ENCODE data around the gene MYLK2.

MYLK2 gene

DNA sequence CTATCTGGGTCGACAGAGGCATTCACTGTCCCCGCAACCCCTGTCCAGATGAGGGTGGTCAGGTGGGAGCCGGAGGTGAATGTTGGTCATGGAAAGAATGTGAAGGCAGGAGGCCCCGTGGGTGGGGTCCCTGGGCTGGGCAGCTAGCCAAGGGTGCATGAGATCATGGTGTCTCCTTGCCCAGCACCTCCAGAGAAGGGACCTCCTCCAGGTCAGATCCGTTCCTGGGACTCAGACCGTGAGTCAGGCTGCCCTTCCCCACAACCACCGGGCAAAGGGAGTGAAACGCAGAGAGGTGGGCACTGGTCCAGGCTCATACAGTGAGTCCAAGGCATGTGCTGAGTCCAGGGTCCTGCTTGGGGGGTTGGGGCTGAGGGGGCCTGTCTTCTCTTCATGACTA lies 22.8 kb downstream of the MYLK2 start:
- Histone ChIP-seq H3K9me3 (no peaks in the 10 kb centered on the region), H3K4me3 (peak overlapping the region; percentile 62 to 73), H3K27ac (peak overlapping the region; percentile 89 to 92), H3K36me3 (no peaks in the 10 kb centered on the region), H3K27me3 (no peaks in the 10 kb centered on the region), H3K4me1 (peaks cover 0 to 88% (median 80%) of the 10 kb centered on the region in 4 donors)
- intact Hi-C loops (cut with DNase I; ENCODE audit: low total_unique reads) = no loop called here
- peak; percentile 54 to 92 for DNase-seq
- TF ChIP-seq, protein P1, sequence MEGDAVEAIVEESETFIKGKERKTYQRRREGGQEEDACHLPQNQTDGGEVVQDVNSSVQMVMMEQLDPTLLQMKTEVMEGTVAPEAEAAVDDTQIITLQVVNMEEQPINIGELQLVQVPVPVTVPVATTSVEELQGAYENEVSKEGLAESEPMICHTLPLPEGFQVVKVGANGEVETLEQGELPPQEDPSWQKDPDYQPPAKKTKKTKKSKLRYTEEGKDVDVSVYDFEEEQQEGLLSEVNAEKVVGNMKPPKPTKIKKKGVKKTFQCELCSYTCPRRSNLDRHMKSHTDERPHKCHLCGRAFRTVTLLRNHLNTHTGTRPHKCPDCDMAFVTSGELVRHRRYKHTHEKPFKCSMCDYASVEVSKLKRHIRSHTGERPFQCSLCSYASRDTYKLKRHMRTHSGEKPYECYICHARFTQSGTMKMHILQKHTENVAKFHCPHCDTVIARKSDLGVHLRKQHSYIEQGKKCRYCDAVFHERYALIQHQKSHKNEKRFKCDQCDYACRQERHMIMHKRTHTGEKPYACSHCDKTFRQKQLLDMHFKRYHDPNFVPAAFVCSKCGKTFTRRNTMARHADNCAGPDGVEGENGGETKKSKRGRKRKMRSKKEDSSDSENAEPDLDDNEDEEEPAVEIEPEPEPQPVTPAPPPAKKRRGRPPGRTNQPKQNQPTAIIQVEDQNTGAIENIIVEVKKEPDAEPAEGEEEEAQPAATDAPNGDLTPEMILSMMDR (IDR thresholded peaks at IDR 0.05) = no peak

DNA sequence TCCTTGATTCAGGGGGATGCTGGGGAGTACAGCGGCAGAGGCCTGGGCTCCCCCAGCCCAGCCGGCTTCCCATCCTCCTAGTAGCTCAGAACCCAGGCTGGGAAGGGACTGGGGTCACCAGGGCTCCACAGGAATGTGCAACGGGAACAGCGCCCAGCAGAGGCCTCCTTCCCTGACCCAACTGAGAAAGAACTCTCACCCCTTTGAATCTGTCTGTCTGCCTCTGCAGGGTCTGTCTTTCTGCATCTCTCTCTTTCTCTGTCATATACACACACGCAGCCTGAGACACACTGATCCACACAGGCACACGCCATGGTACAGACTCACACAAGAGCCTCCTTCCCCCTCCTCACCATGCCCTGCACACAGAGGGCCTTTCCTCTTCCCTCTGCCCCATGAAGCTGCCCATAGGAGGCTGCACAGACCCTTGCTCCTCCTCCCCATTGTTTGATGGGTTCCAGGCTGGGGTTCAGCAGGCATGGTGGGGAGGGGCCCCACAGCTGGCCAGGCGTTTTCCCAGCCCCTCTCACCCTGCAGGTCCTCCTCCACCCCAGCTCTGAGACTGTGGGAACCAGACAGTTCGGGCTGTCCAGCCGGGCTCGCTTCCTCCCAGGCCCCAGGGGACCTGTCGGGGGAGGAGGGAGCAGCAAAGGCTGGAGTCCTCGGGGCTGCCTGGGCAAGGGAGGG lies 23.5 kb downstream of the MYLK2 start:
- DNase-seq = peak in 1 of 2 donors; percentile 88
- Histone ChIP-seq H3K4me3 (peak overlapping the region; percentile 62 to 73), H3K36me3 (no peaks in the 10 kb centered on the region), H3K27me3 (no peaks in the 10 kb centered on the region), H3K4me1 (peaks cover 0 to 81% (median 73%) of the 10 kb centered on the region in 4 donors), H3K9me3 (no peaks in the 10 kb centered on the region), H3K27ac (peak overlapping the region; percentile 89 to 92)
- TF ChIP-seq, protein P1 (IDR thresholded peaks at IDR 0.05) = no peak
- intact Hi-C loops (cut with DNase I; ENCODE audit: low total_unique reads) = no loop called here

DNA sequence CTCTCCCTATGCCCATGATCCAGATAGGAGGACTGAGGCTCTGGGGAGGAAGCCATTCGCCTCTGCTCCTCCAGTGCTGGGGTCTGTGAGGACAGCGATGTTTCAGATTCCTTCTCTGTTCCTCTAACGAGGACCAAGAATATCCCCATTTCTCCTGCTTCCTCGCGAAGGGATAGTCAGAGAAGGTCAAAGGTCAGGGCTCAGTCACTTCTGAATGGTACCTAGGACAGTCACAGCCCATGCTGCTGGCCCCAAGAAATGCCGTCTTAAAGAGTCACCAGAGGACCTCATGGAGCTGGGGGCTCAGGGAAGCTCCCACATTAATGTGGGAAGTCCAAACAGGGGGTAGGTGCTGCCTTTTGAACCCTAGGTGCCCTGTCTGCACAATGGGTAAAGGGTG lies 24.1 kb downstream of the MYLK2 start:
- peak overlapping the region; percentile 89 to 92 for H3K27ac ChIP-seq
- no peak for DNase-seq
- peaks cover 0 to 74% (median 66%) of the 10 kb centered on the region in 4 donors for H3K4me1 ChIP-seq
- H3K4me3 ChIP-seq = peak overlapping the region; percentile 62 to 73
- H3K27me3 ChIP-seq = no peaks in the 10 kb centered on the region
- TF ChIP-seq, protein P1 (IDR thresholded peaks at IDR 0.05) = no peak
- H3K36me3 ChIP-seq = no peaks in the 10 kb centered on the region
- no peaks in the 10 kb centered on the region for H3K9me3 ChIP-seq
- intact Hi-C loops (cut with DNase I; ENCODE audit: low total_unique reads) = no loop called here

DNA sequence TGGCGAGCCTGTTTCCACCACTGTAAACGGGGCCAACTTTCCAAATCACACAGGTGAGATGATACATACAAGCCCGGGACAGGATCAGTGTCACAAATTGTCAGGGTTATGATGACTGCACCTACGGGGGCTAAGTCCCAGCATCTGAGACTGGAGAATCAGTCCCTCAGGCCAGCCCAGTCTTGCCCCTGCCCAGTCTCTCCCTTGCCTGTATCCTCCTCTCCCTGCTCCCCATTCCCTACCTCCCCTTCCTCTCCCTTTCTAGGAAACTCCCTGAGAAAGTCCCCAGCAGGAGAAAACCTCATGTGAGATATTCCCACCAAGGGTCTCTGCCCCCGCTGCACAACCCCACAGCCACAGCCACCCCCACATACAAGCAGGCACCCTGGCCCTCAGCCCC lies 24.7 kb downstream of the MYLK2 start:
- Histone ChIP-seq H3K4me1 (peaks cover 0 to 68% (median 61%) of the 10 kb centered on the region in 4 donors), H3K27ac (peak overlapping the region; percentile 89 to 92), H3K36me3 (no peaks in the 10 kb centered on the region), H3K9me3 (no peaks in the 10 kb centered on the region), H3K27me3 (no peaks in the 10 kb centered on the region), H3K4me3 (peak overlapping the region; percentile 62 to 73)
- DNase-seq = no peak
- TF ChIP-seq, protein P1 (IDR thresholded peaks at IDR 0.05) = no peak
- intact Hi-C loops (cut with DNase I; ENCODE audit: low total_unique reads) = loop anchor here (2.0 kb wide), 1 partner anchor 21 kb away; no protein-coding TSS in a partner anchor

DNA sequence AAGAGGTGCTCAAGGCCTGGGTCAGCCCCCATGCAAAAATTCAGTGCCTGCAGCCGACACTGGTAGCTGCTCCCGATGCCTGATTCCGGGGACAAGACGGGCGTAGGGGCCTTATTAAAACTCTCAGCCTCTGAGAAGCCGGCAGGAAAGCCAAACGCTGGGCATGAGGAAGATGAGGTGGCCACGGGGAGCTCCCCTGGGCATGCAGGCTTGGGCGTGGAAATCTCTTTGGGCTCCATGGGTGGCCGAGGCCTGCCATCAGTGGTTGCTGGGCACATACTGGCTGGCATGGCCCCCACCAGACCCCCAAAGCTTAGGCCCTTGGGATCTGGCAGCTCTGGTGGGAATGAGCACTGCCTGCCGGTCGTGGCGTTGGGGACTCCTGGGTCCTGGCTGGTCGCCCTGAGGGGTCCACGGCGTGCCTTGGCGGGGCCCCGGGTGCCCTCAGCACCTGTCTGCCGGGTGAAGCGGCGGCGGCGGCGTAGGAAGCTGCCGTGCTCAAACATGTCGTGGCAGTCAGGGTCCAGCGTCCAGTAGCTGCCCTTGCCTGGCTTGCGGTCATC lies 25.7 kb downstream of the MYLK2 start:
- Histone ChIP-seq H3K36me3 (no peaks in the 10 kb centered on the region), H3K4me3 (peak overlapping the region; percentile 62 to 73), H3K27ac (peak overlapping the region; percentile 89 to 92), H3K9me3 (no peaks in the 10 kb centered on the region), H3K27me3 (peaks cover 0 to 6% of the 10 kb centered on the region in 2 donors), H3K4me1 (peaks cover 0 to 71% (median 54%) of the 10 kb centered on the region in 4 donors)
- no peak for DNase-seq
- intact Hi-C loops (cut with DNase I; ENCODE audit: low total_unique reads) = loop anchor here (2.0 to 5.0 kb wide), 2 partner anchors 22 to 108 kb away; partner anchors contain the start of gene TPX2
- TF ChIP-seq, protein P1 (IDR thresholded peaks at IDR 0.05) = no peak
